Measurements from ENCODE around the gene B3GNT3.
A peak's percentile ranks its signal among the peaks of the same experiment; 100 is the strongest.
"Not testable (repeated sequence)": the region's sequence is repeated elsewhere in the genome, so short reads cannot be mapped to it uniquely, and the experiment has no call there.

The B3GNT3 gene

GRCh38 chr19:17775991-17776803, 18.7 kb upstream of the B3GNT3 start:
- no peak overlapping the region for H3K4me3 ChIP-seq (ENCODE audit: low read depth, low read length)
- ChIA-PET POLR2A (no interaction called here), CTCF (interaction anchor here (1.0 to 2.5 kb wide), 6 partner anchors 10 to 280 kb away, joined by 3 to 16 read pairs (median 4); no protein-coding TSS in a partner anchor)
- TF ChIP-seq, protein P1, sequence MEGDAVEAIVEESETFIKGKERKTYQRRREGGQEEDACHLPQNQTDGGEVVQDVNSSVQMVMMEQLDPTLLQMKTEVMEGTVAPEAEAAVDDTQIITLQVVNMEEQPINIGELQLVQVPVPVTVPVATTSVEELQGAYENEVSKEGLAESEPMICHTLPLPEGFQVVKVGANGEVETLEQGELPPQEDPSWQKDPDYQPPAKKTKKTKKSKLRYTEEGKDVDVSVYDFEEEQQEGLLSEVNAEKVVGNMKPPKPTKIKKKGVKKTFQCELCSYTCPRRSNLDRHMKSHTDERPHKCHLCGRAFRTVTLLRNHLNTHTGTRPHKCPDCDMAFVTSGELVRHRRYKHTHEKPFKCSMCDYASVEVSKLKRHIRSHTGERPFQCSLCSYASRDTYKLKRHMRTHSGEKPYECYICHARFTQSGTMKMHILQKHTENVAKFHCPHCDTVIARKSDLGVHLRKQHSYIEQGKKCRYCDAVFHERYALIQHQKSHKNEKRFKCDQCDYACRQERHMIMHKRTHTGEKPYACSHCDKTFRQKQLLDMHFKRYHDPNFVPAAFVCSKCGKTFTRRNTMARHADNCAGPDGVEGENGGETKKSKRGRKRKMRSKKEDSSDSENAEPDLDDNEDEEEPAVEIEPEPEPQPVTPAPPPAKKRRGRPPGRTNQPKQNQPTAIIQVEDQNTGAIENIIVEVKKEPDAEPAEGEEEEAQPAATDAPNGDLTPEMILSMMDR (IDR thresholded peaks at IDR 0.05; ENCODE audit: insufficient read depth, low read length, missing control alignments), result no peak
- DNase-seq (ENCODE audit: low read depth, low spot score), result no peak

DNA sequence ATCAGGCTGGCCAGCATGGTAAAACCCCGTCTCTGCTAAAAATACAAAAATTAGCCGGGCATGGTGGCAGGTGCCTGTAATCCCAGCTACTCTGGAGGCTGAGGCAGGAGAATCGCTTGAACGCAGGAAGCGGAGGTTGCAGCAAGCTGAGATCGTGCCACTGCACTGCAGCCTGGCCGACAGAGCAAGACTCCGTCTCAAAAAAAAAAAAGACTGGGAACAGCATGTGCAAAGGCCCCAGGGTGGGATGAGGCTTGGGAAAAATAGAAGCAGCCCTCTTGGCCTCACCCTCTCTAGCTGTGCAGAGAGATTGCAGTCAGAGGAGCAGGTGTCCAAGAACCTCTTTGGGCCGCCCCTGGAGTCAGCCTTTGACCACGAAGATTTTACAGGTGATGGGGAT, 17.1 kb upstream of the B3GNT3 start:
- H3K4me3 ChIP-seq (ENCODE audit: low read depth, low read length); POLR2A ChIA-PET; DNase-seq (ENCODE audit: low read depth, low spot score): not testable (repeated sequence)
- CTCF ChIA-PET, result interaction anchor here (0.9 to 1.5 kb wide), 3 partner anchors 9 to 22 kb away, joined by 4 to 5 read pairs (median 5); no protein-coding TSS in a partner anchor

DNA sequence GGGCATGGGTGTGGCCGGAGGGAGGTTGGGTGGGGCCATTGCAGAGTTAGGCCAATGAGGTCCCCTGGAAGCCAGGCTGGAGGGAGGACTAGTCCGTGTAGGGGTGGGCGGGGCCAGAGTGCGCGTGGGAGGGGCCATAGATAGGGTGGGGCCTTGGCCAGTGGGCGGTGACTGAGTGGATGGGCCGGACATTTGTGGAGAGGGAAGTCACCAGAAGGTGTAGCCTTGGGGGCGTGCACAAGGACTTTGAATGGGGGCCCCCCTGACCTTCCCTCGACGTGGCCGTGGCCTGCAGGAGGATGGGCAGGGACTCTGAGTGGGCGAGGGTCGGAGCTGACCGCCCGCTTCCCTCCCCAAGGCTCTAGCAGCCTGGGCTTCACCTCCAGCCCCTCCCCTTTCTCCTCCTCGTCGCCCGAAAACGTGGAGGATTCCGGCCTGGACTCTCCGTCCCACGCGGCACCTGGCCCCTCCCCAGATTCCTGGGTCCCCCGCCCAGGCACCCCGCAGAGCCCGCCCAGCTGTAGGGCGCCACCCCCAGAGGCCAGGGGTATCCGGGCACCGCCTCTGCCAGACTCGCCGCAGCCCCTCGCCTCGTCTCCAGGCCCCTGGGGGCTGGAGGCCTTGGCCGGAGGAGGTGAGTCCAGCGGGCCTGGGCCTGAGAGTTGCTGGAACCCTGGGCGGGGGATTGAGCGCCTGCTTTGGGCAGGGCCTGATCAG, 16.5 kb upstream of the B3GNT3 start:
- POLR2A ChIA-PET, result no interaction called here

GRCh38 chr19:17778968-17779929, 15.7 kb upstream of the B3GNT3 start:
- peak overlapping the region; percentile 29 for H3K4me3 ChIP-seq (ENCODE audit: low read depth, low read length)
- DNase-seq (ENCODE audit: low read depth, low spot score), result no peak
- ChIA-PET CTCF (interaction anchor here (0.6 kb wide), 1 partner anchor 345 kb away, joined by 3 read pairs; no protein-coding TSS in a partner anchor), POLR2A (no interaction called here)
- TF ChIP-seq, protein P1 (IDR thresholded peaks at IDR 0.05; ENCODE audit: insufficient read depth, low read length, missing control alignments), result no peak

More for the DNA sequence above, 16.5 kb upstream of the B3GNT3 start:
- CTCF ChIA-PET, result interaction anchor here (1.3 kb wide), 1 partner anchor 9 kb away, joined by 4 read pairs; no protein-coding TSS in a partner anchor
- H3K4me3 ChIP-seq (ENCODE audit: low read depth, low read length), result peak overlapping the region; percentile 29
- TF ChIP-seq, protein P1 (IDR thresholded peaks at IDR 0.05; ENCODE audit: insufficient read depth, low read length, missing control alignments), result no peak
- DNase-seq (ENCODE audit: low read depth, low spot score), result no peak

DNA sequence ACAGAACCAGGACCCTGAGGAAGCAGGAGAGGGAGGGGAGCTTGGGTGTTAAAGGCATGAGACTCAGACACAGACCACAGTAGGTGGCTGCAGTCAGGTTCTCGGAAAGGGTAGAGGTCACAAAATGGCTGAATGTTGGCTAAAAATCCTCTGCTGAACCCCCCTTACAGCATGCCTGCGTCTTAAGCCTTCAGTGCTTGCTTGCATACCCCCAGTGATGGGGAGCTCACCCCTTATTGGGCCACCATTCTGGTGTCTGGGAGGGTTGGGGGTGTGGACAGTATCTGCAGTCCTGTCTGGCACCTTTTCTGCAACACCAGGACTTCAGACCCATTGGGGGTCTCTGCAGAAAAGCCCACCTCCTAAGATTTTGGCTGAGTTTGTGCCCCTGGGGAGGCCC, 14.2 kb upstream of the B3GNT3 start:
- TF ChIP-seq, protein P1 (IDR thresholded peaks at IDR 0.05; ENCODE audit: insufficient read depth, low read length, missing control alignments), result no peak
- DNase-seq (ENCODE audit: low read depth, low spot score), result no peak
- CTCF ChIA-PET, result interaction anchor here (0.8 to 3.9 kb wide), 2 partner anchors 14 to 74 kb away, joined by 3 to 13 read pairs; no protein-coding TSS in a partner anchor
- POLR2A ChIA-PET, result no interaction called here
- H3K4me3 ChIP-seq (ENCODE audit: low read depth, low read length), result no peak overlapping the region

DNA sequence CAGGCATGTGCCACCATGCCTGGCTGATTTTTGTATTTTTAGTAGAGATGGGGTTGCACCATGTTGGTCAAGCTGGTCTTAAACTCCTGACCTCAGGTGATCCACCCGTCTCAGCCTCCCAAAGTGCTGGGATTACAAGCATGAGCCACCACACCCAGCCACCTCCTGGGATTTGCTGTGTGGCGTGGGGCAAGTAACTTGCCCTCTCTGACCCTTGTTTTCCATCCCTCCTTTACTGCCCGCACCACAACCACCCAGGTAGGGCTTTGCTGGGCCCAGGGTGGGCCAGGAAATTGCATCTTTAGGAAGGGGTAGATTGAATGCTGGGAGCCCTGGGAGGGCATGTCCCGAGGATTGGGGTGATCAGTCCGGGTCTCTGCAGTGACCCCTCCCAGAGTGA, 11.2 kb upstream of the B3GNT3 start:
- DNase-seq (ENCODE audit: low read depth, low spot score); H3K4me3 ChIP-seq (ENCODE audit: low read depth, low read length); POLR2A ChIA-PET: not testable (repeated sequence)
- CTCF ChIA-PET, result interaction anchor here (1.0 to 3.9 kb wide), 14 partner anchors 11 to 288 kb away, joined by 3 to 13 read pairs (median 4); partner anchors contain the start of genes B3GNT3 and JAK3

Data from AG04449 (cell line).